ENCODE measurements around the gene CDC42BPB.

The CDC42BPB gene

GRCh38 chr14:103103461-103104388 is 46.4 kb upstream of the CDC42BPB start:
- TF ChIP-seq CTCF (conservative IDR thresholded peaks at IDR 0.05; ENCODE audit: low read depth): no peak; the same call in 1 of the 2 replicates
- ChIA-PET CTCF (interaction anchor here (0.6 to 4.3 kb wide), 13 partner anchors 15 to 1561 kb away, joined by 3 to 69 read pairs (median 5); partner anchors contain the start of gene TNFAIP2), POLR2A (ENCODE audit: low non-redundant PET) (interaction anchor here (0.9 kb wide), 1 partner anchor 231 kb away, joined by 3 read pairs; the partner anchor contains the start of gene EIF5)
- peak; percentile 52 for DNase-seq (ENCODE audit: low spot score)
- no peak overlapping the region for H3K27ac ChIP-seq

GRCh38 chr14:103102689-103103260 is 45.4 kb upstream of the CDC42BPB start:
- no peak overlapping the region for H3K27ac ChIP-seq
- no peak for TF ChIP-seq CTCF (conservative IDR thresholded peaks at IDR 0.05; ENCODE audit: low read depth)
- POLR2A ChIA-PET (ENCODE audit: low non-redundant PET): no interaction called here
- CTCF ChIA-PET: interaction anchor here (4.1 to 4.3 kb wide), 2 partner anchors 24 to 189 kb away, joined by 57 to 69 read pairs; partner anchors contain the start of gene TNFAIP2
- no peak for DNase-seq (ENCODE audit: low spot score)

- CTCF ChIA-PET: no interaction called here
- H3K27ac ChIP-seq: no peak overlapping the region
- DNase-seq (ENCODE audit: low spot score): no peak
- no peak for TF ChIP-seq CTCF (conservative IDR thresholded peaks at IDR 0.05; ENCODE audit: low read depth)
- POLR2A ChIA-PET (ENCODE audit: low non-redundant PET): interaction anchor here (0.6 kb wide), 2 partner anchors 79 to 456 kb away, joined by 3 to 5 read pairs; no protein-coding TSS in a partner anchor
These were observed 44.8 kb upstream of the CDC42BPB start for GRCh38 chr14:103101963-103102688.

GRCh38 chr14:103101257-103101962 is 44.1 kb upstream of the CDC42BPB start:
- H3K27ac ChIP-seq: no peak overlapping the region
- ChIA-PET POLR2A (ENCODE audit: low non-redundant PET) (interaction anchor here (0.6 kb wide), 1 partner anchor 457 kb away, joined by 3 read pairs; no protein-coding TSS in a partner anchor), CTCF (interaction anchor here (0.6 to 1.1 kb wide), 3 partner anchors 26 to 180 kb away, joined by 3 read pairs; no protein-coding TSS in a partner anchor)
- DNase-seq (ENCODE audit: low spot score): no peak
- TF ChIP-seq CTCF (conservative IDR thresholded peaks at IDR 0.05; ENCODE audit: low read depth): no peak

GRCh38 chr14:103100281-103101121 is 43.2 kb upstream of the CDC42BPB start:
- no peak for DNase-seq (ENCODE audit: low spot score)
- no peak overlapping the region for H3K27ac ChIP-seq
- CTCF ChIA-PET: interaction anchor here (0.6 to 1.1 kb wide), 5 partner anchors 25 to 322 kb away, joined by 3 to 5 read pairs (median 3); no protein-coding TSS in a partner anchor
- POLR2A ChIA-PET (ENCODE audit: low non-redundant PET): no interaction called here
- TF ChIP-seq CTCF (conservative IDR thresholded peaks at IDR 0.05; ENCODE audit: low read depth): no peak
